ENCODE data around the gene NT5C1A. TPM values are rescaled to one million over a fixed set of nuclear protein-coding genes. Genes with fewer than 3 reads are reported as not detected.
A peak's percentile ranks its signal among the peaks of the same experiment; 100 is the strongest.

The NT5C1A gene
- total RNA-seq, 1 donor from 2014 or later: 26.8 TPM

- H3K4me1 ChIP-seq: peaks cover 33% of the 10 kb centered on the region
- H3K36me3 ChIP-seq: no peaks in the 10 kb centered on the region
- H3K27me3 ChIP-seq (ENCODE audit: low read depth): peaks cover 84% of the 10 kb centered on the region
- H3K9me3 ChIP-seq (replicated peaks): no peaks in the 10 kb centered on the region
- H3K27ac ChIP-seq (replicated peaks): no peak overlapping the region
- no peak for TF ChIP-seq CTCF (IDR thresholded peaks at IDR 0.05; ENCODE audit: borderline replicate concordance)
- intact Hi-C loops (cut with micrococcal nuclease): no loop called here
- no peak for DNase-seq
- H3K4me3 ChIP-seq: peak overlapping the region; percentile 64
Measured at GRCh38 chr1:39692152-39693074, 20.5 kb upstream of the NT5C1A start.

DNA sequence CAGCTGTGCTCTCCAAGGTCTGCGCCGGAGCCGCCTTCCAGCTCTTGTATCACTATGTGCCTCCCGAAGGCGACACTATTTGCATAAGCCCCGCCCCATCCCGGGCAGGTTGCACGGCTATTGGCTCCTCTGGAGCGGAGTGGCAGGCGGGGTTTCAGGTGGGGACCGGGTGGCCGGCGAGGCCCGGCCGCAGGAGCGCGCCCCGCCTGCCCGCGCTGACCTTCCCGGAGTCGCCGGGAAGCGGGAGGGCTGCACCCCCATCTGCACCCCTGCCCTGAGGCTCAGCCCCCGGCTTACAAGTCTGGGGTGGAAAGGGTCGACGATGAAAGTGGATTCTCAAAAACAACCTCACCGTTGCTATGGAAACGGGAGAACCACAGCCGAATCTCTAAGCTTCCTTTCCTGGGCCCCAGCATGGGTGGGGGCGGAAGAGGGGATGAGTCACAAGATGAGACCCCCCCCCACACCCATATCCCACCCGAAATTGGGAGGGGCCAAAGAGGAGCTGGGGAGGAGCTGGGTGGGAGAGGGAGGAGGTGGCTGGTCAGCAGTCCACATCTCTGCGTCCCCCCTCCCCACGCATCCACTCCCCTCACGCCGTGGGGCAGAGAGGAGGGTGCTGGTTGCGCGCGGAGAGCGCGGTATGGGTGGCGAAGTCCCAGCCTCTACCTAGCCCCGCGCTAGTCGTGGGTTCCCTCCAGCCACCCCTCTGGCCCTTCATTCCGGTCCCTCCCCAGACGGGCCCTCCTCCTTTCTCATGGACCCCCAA lies 19.7 kb upstream of the NT5C1A start, which contains the start of gene HPCAL4:
HPCAL4 (minus strand) TSS at position 51 of the 769 bp plus-strand sequence. CDS start 6,830 bp downstream, outside the sequence.
- Histone ChIP-seq H3K36me3 (no peaks in the 10 kb centered on the region), H3K27me3 (ENCODE audit: low read depth) (peaks cover 92% of the 10 kb centered on the region), H3K9me3 (replicated peaks) (no peaks in the 10 kb centered on the region), H3K4me1 (peaks cover 33% of the 10 kb centered on the region), H3K27ac (replicated peaks) (no peak within 1 kb of the TSS), H3K4me3 (peak within 1 kb of the TSS; percentile 64)
- peak; percentile 87 for DNase-seq
- no peak for TF ChIP-seq CTCF (IDR thresholded peaks at IDR 0.05; ENCODE audit: borderline replicate concordance)
- intact Hi-C loops (cut with micrococcal nuclease): no loop called here

GRCh38 chr1:39690794-39691382 lies 19.0 kb upstream of the NT5C1A start:
- no peak for DNase-seq
- Histone ChIP-seq H3K36me3 (no peaks in the 10 kb centered on the region), H3K9me3 (replicated peaks) (no peaks in the 10 kb centered on the region), H3K27me3 (ENCODE audit: low read depth) (peaks cover 91% of the 10 kb centered on the region), H3K4me1 (peaks cover 33% of the 10 kb centered on the region), H3K27ac (replicated peaks) (no peak overlapping the region), H3K4me3 (peak overlapping the region; percentile 64)
- TF ChIP-seq CTCF (IDR thresholded peaks at IDR 0.05; ENCODE audit: borderline replicate concordance): no peak
- intact Hi-C loops (cut with micrococcal nuclease): no loop called here

GRCh38 chr1:39690225-39690624 lies 18.3 kb upstream of the NT5C1A start:
- DNase-seq: no peak
- H3K4me3 ChIP-seq: no peak overlapping the region
- no peaks in the 10 kb centered on the region for H3K9me3 ChIP-seq (replicated peaks)
- intact Hi-C loops (cut with micrococcal nuclease): no loop called here
- no peaks in the 10 kb centered on the region for H3K36me3 ChIP-seq
- H3K27ac ChIP-seq (replicated peaks): no peak overlapping the region
- peaks cover 90% of the 10 kb centered on the region for H3K27me3 ChIP-seq (ENCODE audit: low read depth)
- no peak for TF ChIP-seq CTCF (IDR thresholded peaks at IDR 0.05; ENCODE audit: borderline replicate concordance)
- peaks cover 33% of the 10 kb centered on the region for H3K4me1 ChIP-seq

DNA sequence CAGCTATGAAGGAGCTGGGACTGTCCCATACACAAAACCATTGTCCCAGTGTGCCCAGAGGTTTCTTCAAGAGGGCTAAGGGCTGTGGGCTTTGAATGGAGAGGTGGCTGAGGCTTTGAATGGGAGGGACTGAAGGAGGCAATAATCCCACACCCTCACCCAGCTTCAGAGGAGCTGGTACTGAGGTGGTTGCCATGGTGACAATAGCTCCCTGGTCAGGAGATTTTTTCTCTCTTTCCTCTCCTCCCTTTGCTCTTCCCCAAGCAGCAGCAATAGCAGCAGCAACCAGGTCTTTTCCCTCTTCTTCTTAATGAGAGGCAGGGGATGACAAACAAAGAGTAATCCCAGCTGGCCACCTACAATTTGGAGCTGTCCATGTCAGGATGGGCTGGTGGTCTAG lies 17.7 kb upstream of the NT5C1A start:
- no peaks in the 10 kb centered on the region for H3K9me3 ChIP-seq (replicated peaks)
- no peaks in the 10 kb centered on the region for H3K36me3 ChIP-seq
- peaks cover 33% of the 10 kb centered on the region for H3K4me1 ChIP-seq
- H3K27ac ChIP-seq (replicated peaks): no peak overlapping the region
- no peak for TF ChIP-seq CTCF (IDR thresholded peaks at IDR 0.05; ENCODE audit: borderline replicate concordance)
- no peak for DNase-seq
- intact Hi-C loops (cut with micrococcal nuclease): no loop called here
- H3K27me3 ChIP-seq (ENCODE audit: low read depth): peaks cover 90% of the 10 kb centered on the region
- no peak overlapping the region for H3K4me3 ChIP-seq

Measured in left ventricle myocardium inferior (tissue), 1 donor.